Panc1 (cell line): Measurements from ENCODE around the gene FBXO36. TPM values are rescaled to one million over a fixed set of nuclear protein-coding genes. Genes with fewer than 3 reads are reported as not detected.
A peak's percentile ranks its signal among the peaks of the same experiment; 100 is the strongest.

Experiments
- ATAC-seq: fragments of 200-7000 bp; cut with Tn5 transposase; 2 replicates; pipeline ENCODE4 v1.9.1; 2020; ENCODE audit warnings: mild to moderate bottlenecking, moderate library complexity
- Bru-seq: library from RNA; stranded (reverse); fragments of 400-500 nt; gene quantifications from one replicate; lab custom pipeline; 2021; lab: Mats Ljungman, UMichigan
- BruChase-seq, 2 experiments: library from RNA; stranded (reverse); fragments of 400-500 nt; gene quantifications; one replicate each; lab custom pipeline; 2021; lab: Mats Ljungman, UMichigan
- BruUV-seq: library from RNA; stranded (reverse); fragments of 400-500 nt; replicated peaks from 2 replicates; lab custom pipeline; 2021; lab: Mats Ljungman, UMichigan
- CTCF ChIA-PET: fragments of 300-600 bp; sonication (Branson Sonifier 250); formaldehyde crosslinking; loops from one replicate; lab custom pipeline; 2022; ENCODE audit warnings: antibody characterized with exemption; lab: Charles Lee
- POLR2A ChIA-PET: fragments of 300-600 bp; sonication (Branson Sonifier 250); formaldehyde crosslinking; loops from one replicate; lab custom pipeline; 2022; ENCODE audit warnings: antibody characterized with exemption; lab: Charles Lee
- DNase-seq: peaks from one replicate; pipeline ENCODE4 v3.0.0-alpha.2; 2010; ENCODE audit warnings: low read depth, low spot score
- H3K27ac ChIP-seq: 2 replicates; pipeline ENCODE4 v1.5.1; 2011; ENCODE audit warnings: mild to moderate bottlenecking, low read length, inconsistent platforms
- H3K27me3 ChIP-seq: fragments of 200-500 bp; sonication (Bioruptor generic); 2 replicates; pipeline ENCODE4 v1.6.0; 2014; ENCODE audit warnings: low read length, inconsistent platforms; ENCODE audit not compliant: control insufficient read depth, insufficient read depth
- H3K36me3 ChIP-seq: fragments of 200-500 bp; sonication (Bioruptor generic); 2 replicates; pipeline ENCODE4 v1.5.1; 2014; ENCODE audit warnings: inconsistent platforms, mild to moderate bottlenecking, low read length, moderate library complexity; ENCODE audit not compliant: control insufficient read depth, insufficient read depth
- H3K4me1 ChIP-seq: 2 replicates; pipeline ENCODE4 v1.5.1; 2011; ENCODE audit warnings: inconsistent platforms, mild to moderate bottlenecking, low read length, moderate library complexity; ENCODE audit not compliant: control insufficient read depth, insufficient read depth
- H3K4me3 ChIP-seq, 2 experiments: 2 replicates each; pipeline ENCODE4 v1.5.1; 2011 to 2012; ENCODE audit warnings: low read depth in 2 of 2, low read length in 2 of 2, mild to moderate bottlenecking in 2 of 2, inconsistent platforms in 1 of 2, moderate library complexity in 1 of 2
- H3K9me3 ChIP-seq: fragments of 200-500 bp; sonication (Bioruptor generic); 2 replicates; pipeline ENCODE4 v1.5.1; 2014; ENCODE audit warnings: low read depth, mild to moderate bottlenecking, inconsistent platforms, low read length, moderate library complexity; ENCODE audit not compliant: control insufficient read depth, insufficient read depth
- POLR2AphosphoS5 ChIP-seq: IDR thresholded peaks from 2 replicates; pipeline ENCODE4 v1.6.1; 2012; ENCODE audit warnings: mild to moderate bottlenecking, low read depth, low read length, moderate library complexity
- SIN3A ChIP-seq: IDR thresholded peaks from 2 replicates; pipeline ENCODE4 v1.6.1; 2012; ENCODE audit warnings: low read depth, mild to moderate bottlenecking, low read length, moderate library complexity, borderline replicate concordance; ENCODE audit not compliant: insufficient read depth
- TCF7L2 ChIP-seq: IDR thresholded peaks from 2 replicates; pipeline ENCODE4 v1.6.1; 2011; ENCODE audit warnings: mild to moderate bottlenecking, low read depth, low read length, inconsistent platforms
- in situ Hi-C: cut with HindIII; loops from 2 replicates; pipeline ENCODE4 v1.10.0; 2016; ENCODE audit warnings: low sequenced_read_pairs, low pct_unique_long_range_greater_than_20kb
- intact Hi-C: fragments of 100-400 bp; cut with micrococcal nuclease; formaldehyde crosslinking; loops from one replicate; pipeline ENCODE4 v1.10.0; 2022; ENCODE audit not compliant: unreplicated experiment
- long read RNA-seq: library from polyadenylated mRNA; unstranded; transcript quantifications from one replicate; pipeline ENCODE4 v2.0.0, GENCODE V29; 2021; ENCODE audit not compliant: unreplicated experiment
- polyA plus RNA-seq: library from polyadenylated mRNA; unstranded; fragments of >200 nt; gene quantifications from one replicate; pipeline ENCODE4 v1.2.1, GENCODE V29; 2012; ENCODE audit warnings: missing spikeins; ENCODE audit not compliant: insufficient read length
- total RNA-seq: library from RNA; stranded (reverse); gene quantifications from one replicate; pipeline ENCODE4 v1.2.1, GENCODE V29; 2021; ENCODE audit not compliant: unreplicated experiment
- TF ChIP-seq, protein P1 (sequence below), 2 experiments: IDR thresholded peaks; 2 replicates each; pipeline ENCODE4 v1.6.1; 2011 to 2012; ENCODE audit warnings: low read depth in 2 of 2, control low read depth in 1 of 2, low read length in 1 of 2, mild to moderate bottlenecking in 1 of 2, moderate library complexity in 1 of 2; ENCODE audit not compliant: insufficient read depth in 1 of 2
- TF ChIP-seq, protein P2 (sequence below): fragments of 450-650 bp; IDR thresholded peaks from 2 replicates; pipeline ENCODE4 v1.5.1; 2017; ENCODE audit warnings: mild to moderate bottlenecking

FBXO36 gene, protein sequence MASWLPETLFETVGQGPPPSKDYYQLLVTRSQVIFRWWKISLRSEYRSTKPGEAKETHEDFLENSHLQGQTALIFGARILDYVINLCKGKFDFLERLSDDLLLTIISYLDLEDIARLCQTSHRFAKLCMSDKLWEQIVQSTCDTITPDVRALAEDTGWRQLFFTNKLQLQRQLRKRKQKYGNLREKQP
- total RNA-seq: 3.9 TPM
- polyA plus RNA-seq: 3.7 TPM
- Bru-seq, nascent RNA: percentile 56 among the genes with signal in this experiment
- percentile 55 among the genes with signal in this experiment for BruChase-seq, experiment 1, labeled RNA remaining after a 2-hour chase
- percentile 55 among the genes with signal in this experiment for BruChase-seq, experiment 2, labeled RNA remaining after a 6-hour chase
- long read RNA-seq, transcript FBXO36-201 (4 exons, 2,810 nt): major isoform, 14 of 17 reads
- long read RNA-seq, partial matches to known transcripts: 0 of 17 reads
- long read RNA-seq, other reads (novel, unspliced or antisense): 3 of 17 reads

DNA sequence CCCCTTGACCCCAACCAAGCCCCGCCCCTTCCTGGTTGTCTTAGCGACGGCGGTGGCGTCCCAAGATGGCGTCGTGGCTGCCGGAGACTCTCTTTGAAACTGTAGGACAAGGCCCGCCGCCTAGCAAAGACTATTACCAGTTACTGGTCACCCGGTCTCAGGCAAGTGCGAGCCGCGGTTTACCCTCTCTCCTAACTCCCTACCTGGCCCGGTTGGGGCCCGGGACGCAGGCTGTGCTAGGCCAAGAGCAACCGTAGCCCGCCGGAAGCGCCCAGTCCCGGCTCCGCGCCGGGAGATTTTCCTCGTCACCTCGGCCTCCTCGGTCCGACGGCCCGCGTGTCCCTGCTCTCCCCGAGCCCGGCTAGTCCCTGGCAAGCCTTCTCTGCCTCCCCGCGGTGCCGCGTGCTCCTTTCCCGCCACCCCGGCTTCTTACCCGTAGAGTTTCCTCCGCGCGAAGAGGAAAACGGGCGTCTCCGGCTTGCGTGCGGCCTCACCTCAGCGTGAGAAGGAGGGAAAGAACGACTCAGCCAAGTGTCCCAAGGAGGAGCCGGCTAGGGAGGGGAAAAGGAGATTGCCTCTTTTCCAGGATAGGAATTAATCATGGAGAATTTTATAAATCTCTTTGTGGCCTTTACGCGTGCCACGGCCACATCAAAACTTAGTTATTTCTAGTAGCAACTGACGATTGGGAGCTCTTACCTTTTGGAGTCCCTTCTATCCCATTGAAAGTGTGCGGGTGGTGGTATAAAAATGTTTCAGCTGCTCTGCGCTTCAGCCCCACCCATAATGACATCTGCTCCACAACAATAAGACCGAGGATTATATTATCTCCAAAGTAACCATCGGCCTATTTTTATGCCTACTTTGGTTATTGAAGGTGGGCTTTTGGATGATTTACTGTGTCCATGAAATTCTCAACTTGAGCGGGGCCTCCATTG lies at the start of gene FBXO36:
TSS of gene FBXO36 (plus strand) at position 55 of the 938 bp plus-strand sequence. CDS start at position 66, 11 bp downstream.
- Histone ChIP-seq H3K27me3 (no peaks in the 10 kb centered on the region), H3K4me1 (peaks cover 10% of the 10 kb centered on the region), H3K9me3 (no peaks in the 10 kb centered on the region), H3K27ac (peak within 1 kb of the TSS; percentile 94), H3K4me3 (peak within 1 kb of the TSS; percentile 91), H3K36me3 (peaks cover 12% of the 10 kb centered on the region; the same call in 1 of the 2 replicates)
- ChIA-PET CTCF (no interaction called here), POLR2A (interaction anchor here (0.6 to 1.1 kb wide), 2 partner anchors 12 to 495 kb away, joined by 3 read pairs; no protein-coding TSS in a partner anchor)
- DNase-seq: peak; percentile 30
- BruUV-seq: no TSS peak
- intact Hi-C loops (no loop called here), in situ Hi-C loops (no loop called here)
- TF ChIP-seq, protein P1, sequence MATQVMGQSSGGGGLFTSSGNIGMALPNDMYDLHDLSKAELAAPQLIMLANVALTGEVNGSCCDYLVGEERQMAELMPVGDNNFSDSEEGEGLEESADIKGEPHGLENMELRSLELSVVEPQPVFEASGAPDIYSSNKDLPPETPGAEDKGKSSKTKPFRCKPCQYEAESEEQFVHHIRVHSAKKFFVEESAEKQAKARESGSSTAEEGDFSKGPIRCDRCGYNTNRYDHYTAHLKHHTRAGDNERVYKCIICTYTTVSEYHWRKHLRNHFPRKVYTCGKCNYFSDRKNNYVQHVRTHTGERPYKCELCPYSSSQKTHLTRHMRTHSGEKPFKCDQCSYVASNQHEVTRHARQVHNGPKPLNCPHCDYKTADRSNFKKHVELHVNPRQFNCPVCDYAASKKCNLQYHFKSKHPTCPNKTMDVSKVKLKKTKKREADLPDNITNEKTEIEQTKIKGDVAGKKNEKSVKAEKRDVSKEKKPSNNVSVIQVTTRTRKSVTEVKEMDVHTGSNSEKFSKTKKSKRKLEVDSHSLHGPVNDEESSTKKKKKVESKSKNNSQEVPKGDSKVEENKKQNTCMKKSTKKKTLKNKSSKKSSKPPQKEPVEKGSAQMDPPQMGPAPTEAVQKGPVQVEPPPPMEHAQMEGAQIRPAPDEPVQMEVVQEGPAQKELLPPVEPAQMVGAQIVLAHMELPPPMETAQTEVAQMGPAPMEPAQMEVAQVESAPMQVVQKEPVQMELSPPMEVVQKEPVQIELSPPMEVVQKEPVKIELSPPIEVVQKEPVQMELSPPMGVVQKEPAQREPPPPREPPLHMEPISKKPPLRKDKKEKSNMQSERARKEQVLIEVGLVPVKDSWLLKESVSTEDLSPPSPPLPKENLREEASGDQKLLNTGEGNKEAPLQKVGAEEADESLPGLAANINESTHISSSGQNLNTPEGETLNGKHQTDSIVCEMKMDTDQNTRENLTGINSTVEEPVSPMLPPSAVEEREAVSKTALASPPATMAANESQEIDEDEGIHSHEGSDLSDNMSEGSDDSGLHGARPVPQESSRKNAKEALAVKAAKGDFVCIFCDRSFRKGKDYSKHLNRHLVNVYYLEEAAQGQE (IDR thresholded peaks at IDR 0.05; ENCODE audit: insufficient read depth in 1 of 2, low read depth in 2 of 2, low read length in 1 of 2): no peak
- TF ChIP-seq SIN3A (0 out of 2 replicates have a peak, but pooled peaks have one; percentile 40), POLR2AphosphoS5 (no peak), TCF7L2 (peak; percentile 61; the same call in 1 of the 2 replicates)
- TF ChIP-seq, protein P2, sequence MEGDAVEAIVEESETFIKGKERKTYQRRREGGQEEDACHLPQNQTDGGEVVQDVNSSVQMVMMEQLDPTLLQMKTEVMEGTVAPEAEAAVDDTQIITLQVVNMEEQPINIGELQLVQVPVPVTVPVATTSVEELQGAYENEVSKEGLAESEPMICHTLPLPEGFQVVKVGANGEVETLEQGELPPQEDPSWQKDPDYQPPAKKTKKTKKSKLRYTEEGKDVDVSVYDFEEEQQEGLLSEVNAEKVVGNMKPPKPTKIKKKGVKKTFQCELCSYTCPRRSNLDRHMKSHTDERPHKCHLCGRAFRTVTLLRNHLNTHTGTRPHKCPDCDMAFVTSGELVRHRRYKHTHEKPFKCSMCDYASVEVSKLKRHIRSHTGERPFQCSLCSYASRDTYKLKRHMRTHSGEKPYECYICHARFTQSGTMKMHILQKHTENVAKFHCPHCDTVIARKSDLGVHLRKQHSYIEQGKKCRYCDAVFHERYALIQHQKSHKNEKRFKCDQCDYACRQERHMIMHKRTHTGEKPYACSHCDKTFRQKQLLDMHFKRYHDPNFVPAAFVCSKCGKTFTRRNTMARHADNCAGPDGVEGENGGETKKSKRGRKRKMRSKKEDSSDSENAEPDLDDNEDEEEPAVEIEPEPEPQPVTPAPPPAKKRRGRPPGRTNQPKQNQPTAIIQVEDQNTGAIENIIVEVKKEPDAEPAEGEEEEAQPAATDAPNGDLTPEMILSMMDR: no peak
- peak; percentile 82 for ATAC-seq

DNA sequence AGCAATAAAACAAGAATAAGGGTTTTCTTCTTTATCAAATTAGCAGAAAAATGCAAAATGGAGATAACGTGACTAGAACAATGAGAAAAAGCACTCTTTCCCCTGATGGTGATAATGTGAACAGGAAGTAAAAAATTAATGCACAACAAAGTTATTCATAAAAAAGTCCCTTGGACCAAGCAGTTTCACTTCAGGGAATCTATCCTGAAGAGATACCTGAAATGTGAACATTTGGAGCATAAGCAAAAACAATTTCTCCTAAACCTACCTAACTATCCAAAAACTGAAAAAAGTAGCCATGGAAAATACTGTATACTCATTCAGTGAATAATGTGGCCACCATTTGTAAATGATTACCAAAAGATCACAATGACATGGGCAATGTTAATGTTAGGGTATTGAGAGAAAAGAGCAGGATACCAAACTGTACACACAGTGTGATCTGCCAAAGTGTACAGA lies 49.2 kb upstream of the FBXO36 start:
- TF ChIP-seq POLR2AphosphoS5: no peak
- TF ChIP-seq, protein P1 (IDR thresholded peaks at IDR 0.05; ENCODE audit: insufficient read depth in 1 of 2, low read depth in 2 of 2, low read length in 1 of 2): no peak
- TF ChIP-seq, protein P2: no peak
- Histone ChIP-seq H3K36me3 (peaks cover 8% of the 10 kb centered on the region), H3K4me3 (no peak overlapping the region), H3K27ac (no peak overlapping the region), H3K27me3 (no peaks in the 10 kb centered on the region), H3K9me3 (no peaks in the 10 kb centered on the region), H3K4me1 (no peaks in the 10 kb centered on the region; the same call in 1 of the 2 replicates)
- ATAC-seq (no peak), DNase-seq (no peak)
- intact Hi-C loops (no loop called here), in situ Hi-C loops (no loop called here)
- BruUV-seq: TSS peak; percentile 11
- ChIA-PET POLR2A (no interaction called here), CTCF (no interaction called here)
